ENCODE results near the gene CDHR2. TPM values are rescaled to one million over a fixed set of nuclear protein-coding genes. Genes with fewer than 3 reads are reported as not detected.
"Not testable (repeated sequence)": the region's sequence is repeated elsewhere in the genome, so short reads cannot be mapped to it uniquely, and the experiment has no call there.

Gene CDHR2
- total and polyA plus RNA-seq, 5 donors: 0.40 to 0.92 (median 0.47) TPM; not detected in 2

DNA sequence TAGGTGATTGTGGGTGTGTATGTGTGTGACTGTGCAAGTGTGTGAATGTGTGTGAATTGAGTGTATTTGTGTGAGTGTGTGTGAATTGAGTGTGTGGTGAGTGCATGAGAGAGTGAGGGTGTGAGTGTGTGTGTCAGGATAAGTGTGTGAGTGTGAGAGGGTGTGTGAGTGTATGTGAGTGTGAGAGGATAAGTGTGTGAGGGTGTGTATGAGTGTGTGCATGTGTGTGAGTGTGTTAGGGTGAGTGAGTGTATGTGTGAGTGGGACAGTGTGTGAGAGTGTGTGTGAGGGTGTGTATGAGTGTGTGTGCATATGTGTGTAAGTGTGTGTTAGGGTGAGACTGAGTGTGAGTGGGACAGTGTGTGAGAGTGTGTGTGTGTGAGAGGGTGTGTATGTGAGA, 39.2 kb downstream of the CDHR2 start:
- H3K27me3 ChIP-seq (ENCODE audit: control insufficient read depth, insufficient read depth): no peaks in the 10 kb centered on the region
- intact Hi-C loops (cut with DNase I): loop anchor here in 1 of 4 donors (10.0 kb wide), 1 partner anchor 57 kb away; the partner anchor contains the start of gene TSPAN17
- no peak for ATAC-seq

DNA sequence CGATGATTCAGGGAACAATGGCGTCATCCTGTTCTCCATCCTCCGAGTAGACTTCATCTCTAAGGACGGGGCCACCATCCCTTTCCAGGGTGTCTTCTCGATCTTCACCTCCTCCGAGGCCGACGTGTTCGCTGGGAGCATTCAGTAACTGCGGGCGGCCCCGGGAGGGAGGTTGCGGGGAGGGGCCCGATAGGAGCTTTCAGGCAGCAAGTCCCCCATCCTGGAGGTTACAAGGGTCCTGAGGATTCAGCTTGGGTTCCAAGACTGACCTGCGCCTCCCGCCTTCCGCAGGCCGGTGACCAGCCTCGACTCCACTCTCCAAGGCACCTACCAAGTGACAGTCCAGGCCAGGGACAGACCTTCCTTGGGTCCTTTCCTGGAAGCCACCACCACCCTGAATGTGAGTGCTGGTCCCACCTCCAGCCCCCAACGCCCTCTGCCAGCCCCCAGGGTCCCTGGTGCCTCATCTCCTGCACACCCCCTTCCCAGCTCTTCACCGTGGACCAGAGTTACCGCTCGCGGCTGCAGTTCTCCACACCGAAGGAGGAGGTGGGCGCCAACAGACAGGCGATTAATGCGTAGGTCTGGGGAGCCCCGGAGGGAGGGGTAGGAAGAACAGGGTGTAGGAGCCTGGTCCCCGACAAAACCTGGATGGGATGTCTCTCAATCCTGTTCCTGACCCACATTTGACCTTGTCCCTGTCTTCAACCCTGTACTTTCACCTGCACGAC, 40.1 kb downstream of the CDHR2 start:
- H3K9me3 ChIP-seq (ENCODE audit: control insufficient read depth, low read length): peaks cover 2% of the 10 kb centered on the region
- intact Hi-C loops (cut with DNase I): loop anchor here in 1 of 4 donors (10.0 kb wide), 1 partner anchor 56 kb away; the partner anchor contains the start of gene TSPAN17
- no peak overlapping the region for H3K4me3 ChIP-seq (ENCODE audit: low read length)
- DNase-seq (no peak), ATAC-seq (no peak)
- WGBS: 87% methylated on average over 31 of the region's 31 CpGs
- no peaks in the 10 kb centered on the region for H3K27me3 ChIP-seq (ENCODE audit: control insufficient read depth, insufficient read depth)
- no peaks in the 10 kb centered on the region for H3K4me1 ChIP-seq (ENCODE audit: control insufficient read depth, insufficient read depth, low read length)
- no peak overlapping the region for H3K27ac ChIP-seq (ENCODE audit: low read length)

More for the DNA sequence above, 39.2 kb downstream of the CDHR2 start:
- Histone ChIP-seq H3K9me3 (ENCODE audit: control insufficient read depth, low read length) (peaks cover 2% of the 10 kb centered on the region), H3K27ac (ENCODE audit: low read length) (no peak overlapping the region), H3K4me1 (ENCODE audit: control insufficient read depth, insufficient read depth, low read length) (no peaks in the 10 kb centered on the region), H3K4me3 (ENCODE audit: low read length) (no peak overlapping the region)
- no peak for DNase-seq

- 84% methylated on average over 17 of the region's 17 CpGs for WGBS
Observed at GRCh38 chr5:176590035-176590717, 41.0 kb downstream of the CDHR2 start.

GRCh38 chr5:176591667-176592066, 42.5 kb downstream of the CDHR2 start:
- H3K27ac ChIP-seq (ENCODE audit: low read length); ATAC-seq; H3K4me3 ChIP-seq (ENCODE audit: low read length); intact Hi-C loops (cut with DNase I); DNase-seq; H3K4me1 ChIP-seq (ENCODE audit: control insufficient read depth, insufficient read depth, low read length); H3K27me3 ChIP-seq (ENCODE audit: control insufficient read depth, insufficient read depth); H3K9me3 ChIP-seq (ENCODE audit: control insufficient read depth, low read length): not testable (repeated sequence)
- 67% methylated on average over 2 of the region's 2 CpGs for WGBS

More at GRCh38 chr5:176590035-176590717, 41.0 kb downstream of the CDHR2 start:
- no peak for ATAC-seq
- intact Hi-C loops (cut with DNase I): no loop called here
- Histone ChIP-seq H3K4me3 (ENCODE audit: low read length) (no peak overlapping the region), H3K27me3 (ENCODE audit: control insufficient read depth, insufficient read depth) (no peaks in the 10 kb centered on the region), H3K4me1 (ENCODE audit: control insufficient read depth, insufficient read depth, low read length) (no peaks in the 10 kb centered on the region), H3K9me3 (ENCODE audit: control insufficient read depth, low read length) (no peaks in the 10 kb centered on the region), H3K27ac (ENCODE audit: low read length) (no peak overlapping the region)
- no peak for DNase-seq

- H3K27ac ChIP-seq (ENCODE audit: low read length): no peak overlapping the region
- no peaks in the 10 kb centered on the region for H3K27me3 ChIP-seq (ENCODE audit: control insufficient read depth, insufficient read depth)
- intact Hi-C loops (cut with DNase I): no loop called here
- H3K9me3 ChIP-seq (ENCODE audit: control insufficient read depth, low read length): no peaks in the 10 kb centered on the region
- ATAC-seq: no peak
- 96% methylated on average over 3 of the region's 3 CpGs for WGBS
- H3K4me1 ChIP-seq (ENCODE audit: control insufficient read depth, insufficient read depth, low read length): no peaks in the 10 kb centered on the region
- no peak for DNase-seq
- no peak overlapping the region for H3K4me3 ChIP-seq (ENCODE audit: low read length)
Observed at GRCh38 chr5:176592573-176592972, 43.4 kb downstream of the CDHR2 start.

DNA sequence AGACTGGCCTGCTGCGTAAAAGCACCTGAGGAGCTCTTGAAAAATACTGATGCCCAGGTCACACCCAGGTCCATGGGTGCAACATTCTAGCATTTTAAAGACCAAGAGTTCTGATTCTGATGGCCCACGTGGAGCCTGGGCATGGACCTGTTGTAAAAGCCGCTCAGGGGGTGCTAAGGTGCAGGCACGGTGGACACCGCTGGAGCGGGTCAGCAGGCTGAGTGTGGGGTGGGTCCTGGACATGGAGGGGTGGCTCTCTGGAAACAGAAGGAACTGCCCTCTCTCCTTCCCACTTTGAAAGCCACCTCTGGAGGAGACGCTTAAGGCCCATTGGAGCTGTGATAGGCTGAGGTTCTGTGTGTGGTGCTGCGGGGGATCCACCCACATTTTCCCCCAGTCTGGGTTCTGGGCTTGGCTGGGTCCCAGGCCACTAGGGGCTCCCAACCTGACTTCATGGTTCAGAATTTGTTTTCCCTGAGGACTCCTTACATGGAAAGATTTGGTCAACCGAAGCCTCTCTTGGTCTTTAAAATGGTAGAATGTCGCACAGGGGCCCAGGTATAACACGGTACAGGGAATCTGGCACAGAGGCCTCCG, 44.2 kb downstream of the CDHR2 start:
- no peak for DNase-seq
- Histone ChIP-seq H3K27ac (ENCODE audit: low read length) (no peak overlapping the region), H3K4me3 (ENCODE audit: low read length) (no peak overlapping the region), H3K9me3 (ENCODE audit: control insufficient read depth, low read length) (no peaks in the 10 kb centered on the region), H3K4me1 (ENCODE audit: control insufficient read depth, insufficient read depth, low read length) (no peaks in the 10 kb centered on the region), H3K27me3 (ENCODE audit: control insufficient read depth, insufficient read depth) (no peaks in the 10 kb centered on the region)
- WGBS: 92% methylated on average over 12 of the region's 12 CpGs
- no peak for ATAC-seq
- intact Hi-C loops (cut with DNase I): no loop called here

GRCh38 chr5:176594554-176594953, 45.4 kb downstream of the CDHR2 start:
- no peaks in the 10 kb centered on the region for H3K4me1 ChIP-seq (ENCODE audit: control insufficient read depth, insufficient read depth, low read length)
- no peak overlapping the region for H3K4me3 ChIP-seq (ENCODE audit: low read length)
- WGBS: 86% methylated on average over 8 of the region's 8 CpGs
- ATAC-seq: no peak
- H3K9me3 ChIP-seq (ENCODE audit: control insufficient read depth, low read length): no peaks in the 10 kb centered on the region
- no peak for DNase-seq
- intact Hi-C loops (cut with DNase I): no loop called here
- no peak overlapping the region for H3K27ac ChIP-seq (ENCODE audit: low read length)
- no peaks in the 10 kb centered on the region for H3K27me3 ChIP-seq (ENCODE audit: control insufficient read depth, insufficient read depth)

DNA sequence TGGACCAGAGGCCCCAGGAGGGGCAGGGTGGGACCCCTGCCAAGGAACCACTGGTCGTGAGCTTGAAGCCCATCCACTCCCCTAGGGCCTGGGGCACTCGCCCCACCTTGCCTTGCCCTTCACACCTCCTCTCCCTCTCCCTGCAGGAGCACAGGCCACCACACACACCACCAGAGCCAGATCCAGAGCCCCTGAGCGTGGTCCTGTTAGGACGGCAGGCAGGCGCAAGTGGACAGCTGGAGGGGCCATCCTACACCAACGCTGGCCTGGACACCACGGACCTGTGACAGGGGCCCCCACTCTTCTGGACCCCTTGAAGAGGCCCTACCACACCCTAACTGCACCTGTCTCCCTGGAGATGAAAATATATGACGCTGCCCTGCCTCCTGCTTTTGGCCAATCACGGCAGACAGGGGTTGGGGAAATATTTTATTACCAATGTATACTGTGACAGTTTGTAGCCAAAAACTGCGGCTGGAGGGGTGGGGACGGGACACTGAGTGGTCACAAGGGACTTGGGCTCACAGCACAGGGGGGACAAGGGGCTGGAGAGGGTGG, 46.3 kb downstream of the CDHR2 start:
- no peak for DNase-seq

DNA sequence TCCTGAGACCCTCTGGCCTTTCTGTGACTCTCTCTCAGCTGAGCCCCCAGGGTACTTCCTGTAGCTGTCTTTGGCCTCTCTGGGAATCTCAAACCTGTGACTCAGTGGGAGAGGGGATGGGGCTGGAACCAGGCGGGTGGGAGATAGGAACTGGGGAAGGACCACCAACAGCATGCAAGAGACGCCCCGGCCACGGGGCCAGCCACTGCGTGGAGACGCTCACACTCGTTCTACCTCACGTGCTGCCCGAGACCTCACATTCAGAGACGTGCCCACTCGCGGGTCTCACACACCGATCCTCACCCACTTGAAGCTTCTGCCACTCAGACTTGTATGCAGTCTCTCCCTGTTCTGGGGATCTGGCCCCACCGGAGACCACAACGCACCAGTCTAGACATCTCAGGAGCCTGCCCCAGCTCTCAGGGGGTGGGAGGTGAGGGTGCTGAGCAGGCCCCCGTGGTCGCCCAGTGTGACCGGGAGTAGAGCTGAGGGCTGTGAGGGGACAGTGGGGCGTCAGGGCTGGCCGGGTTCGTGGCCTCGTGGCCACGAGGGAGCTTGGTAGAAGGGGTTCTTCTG, 47.0 kb downstream of the CDHR2 start:
- 80% methylated on average over 23 of the region's 23 CpGs for WGBS
- intact Hi-C loops (cut with DNase I): no loop called here
- no peak overlapping the region for H3K27ac ChIP-seq (ENCODE audit: low read length)
- H3K9me3 ChIP-seq (ENCODE audit: control insufficient read depth, low read length): no peaks in the 10 kb centered on the region
- ATAC-seq: no peak
- H3K4me3 ChIP-seq (ENCODE audit: low read length): no peak overlapping the region
- H3K27me3 ChIP-seq (ENCODE audit: control insufficient read depth, insufficient read depth): no peaks in the 10 kb centered on the region
- H3K4me1 ChIP-seq (ENCODE audit: control insufficient read depth, insufficient read depth, low read length): no peaks in the 10 kb centered on the region
- DNase-seq: no peak

More for the DNA sequence above, 46.3 kb downstream of the CDHR2 start:
- no peaks in the 10 kb centered on the region for H3K27me3 ChIP-seq (ENCODE audit: control insufficient read depth, insufficient read depth)
- WGBS: 84% methylated on average over 11 of the region's 11 CpGs
- H3K9me3 ChIP-seq (ENCODE audit: control insufficient read depth, low read length): no peaks in the 10 kb centered on the region
- H3K4me3 ChIP-seq (ENCODE audit: low read length): no peak overlapping the region
- no peaks in the 10 kb centered on the region for H3K4me1 ChIP-seq (ENCODE audit: control insufficient read depth, insufficient read depth, low read length)
- H3K27ac ChIP-seq (ENCODE audit: low read length): no peak overlapping the region
- peak in 1 of 2 donors; percentile 23 for ATAC-seq
- intact Hi-C loops (cut with DNase I): no loop called here

DNA sequence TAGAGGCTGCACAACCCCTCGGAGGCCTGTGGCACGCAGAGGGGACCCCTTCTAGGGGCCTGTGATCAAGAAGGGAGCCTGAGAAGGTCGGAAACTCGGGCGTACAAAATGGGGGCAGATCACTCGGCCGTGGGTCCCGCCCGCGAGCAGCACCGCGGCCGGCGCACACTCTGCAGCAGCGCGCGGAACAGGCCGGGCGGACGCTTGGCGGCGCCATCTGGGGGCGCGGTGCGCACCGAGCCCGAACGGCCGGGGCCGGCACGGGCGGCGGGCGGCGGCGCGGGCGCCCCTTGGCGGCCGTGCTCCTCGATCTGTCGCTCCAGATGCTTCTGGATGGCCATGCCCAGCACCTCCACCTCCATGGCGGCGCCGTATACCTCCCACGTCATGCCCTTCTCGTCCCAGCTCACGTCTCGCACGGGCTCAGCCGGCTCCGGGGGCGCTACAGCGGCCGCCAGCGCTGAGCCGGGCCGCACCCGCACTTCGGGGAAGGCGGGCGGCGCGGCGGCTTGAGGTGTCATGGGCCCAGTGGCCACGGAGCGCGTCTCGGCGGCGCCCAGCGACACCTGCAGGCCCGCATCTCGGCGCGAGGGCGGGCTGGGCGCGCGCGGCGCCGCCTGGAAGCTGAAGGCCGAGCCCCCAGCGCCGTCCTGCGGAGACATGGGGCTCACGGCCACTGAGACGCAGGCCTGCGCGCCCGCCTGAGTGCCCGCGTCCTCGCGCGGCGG, 47.7 kb downstream of the CDHR2 start:
- no peaks in the 10 kb centered on the region for H3K27me3 ChIP-seq (ENCODE audit: control insufficient read depth, insufficient read depth)

More for the DNA sequence above, 47.7 kb downstream of the CDHR2 start:
- H3K4me3 ChIP-seq (ENCODE audit: low read length): peak overlapping the region; percentile 1
- intact Hi-C loops (cut with DNase I): no loop called here
- no peaks in the 10 kb centered on the region for H3K9me3 ChIP-seq (ENCODE audit: control insufficient read depth, low read length)
- peak in 1 of 3 donors; percentile 74 for DNase-seq
- no peaks in the 10 kb centered on the region for H3K4me1 ChIP-seq (ENCODE audit: control insufficient read depth, insufficient read depth, low read length)
- peak; percentile 62 to 71 for ATAC-seq
- H3K27ac ChIP-seq (ENCODE audit: low read length): no peak overlapping the region
- WGBS: 4% methylated on average over 98 of the region's 98 CpGs
